ENCODE data around the gene PRORP.

The PRORP gene

DNA sequence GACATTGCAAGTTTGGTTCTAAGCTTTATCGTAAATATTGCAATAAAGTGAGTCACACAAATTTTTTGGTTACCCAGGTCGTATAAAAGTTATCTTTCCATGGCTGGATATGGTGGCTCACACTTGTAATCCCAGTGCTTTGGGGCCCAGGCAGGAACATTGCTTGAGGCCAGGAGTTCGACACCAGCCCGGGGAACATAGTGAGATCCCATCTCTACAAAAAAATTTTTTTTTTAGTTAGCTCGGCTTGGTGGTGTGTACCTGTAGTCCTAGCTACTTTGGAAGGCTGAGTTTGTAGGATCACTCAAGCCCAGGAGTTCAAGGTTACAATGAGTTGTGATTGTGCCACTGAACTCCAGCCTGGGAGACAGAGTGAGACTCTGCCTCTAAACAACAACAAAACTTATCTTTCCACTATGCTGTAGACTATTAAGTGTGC is 24.4 kb downstream of the PRORP start:
- Histone ChIP-seq H3K79me2 (ENCODE audit: low read length) (no peaks in the 10 kb centered on the region), H3K27me3 (replicated peaks; ENCODE audit: insufficient read depth, low read length) (no peaks in the 10 kb centered on the region), H3K36me3 (replicated peaks; ENCODE audit: insufficient read depth, low read length) (no peaks in the 10 kb centered on the region), H3K4me2 (ENCODE audit: low read depth, low read length) (no peak overlapping the region), H3K9ac (ENCODE audit: low read length) (no peak overlapping the region), H4K20me1 (ENCODE audit: insufficient read depth, low read length) (no peaks in the 10 kb centered on the region), H3K27ac (ENCODE audit: low read length) (no peak overlapping the region), H3K9me3 (replicated peaks; ENCODE audit: insufficient read depth, low read length) (no peaks in the 10 kb centered on the region), H3F3A (ENCODE audit: insufficient read depth, low read length) (no peaks in the 10 kb centered on the region), H3K9me2 (replicated peaks; ENCODE audit: insufficient read depth, low read length) (no peaks in the 10 kb centered on the region), H2AFZ (ENCODE audit: low read length) (no peak overlapping the region), H3K4me1 (ENCODE audit: low read length) (no peaks in the 10 kb centered on the region), H3K4me3 (ENCODE audit: low read length) (no peak overlapping the region)
- TF ChIP-seq EZH2 (optimal IDR thresholded peaks at IDR 0.05; ENCODE audit: low read depth, low read length) (no peak), EZH2phosphoT487 (IDR thresholded peaks at IDR 0.05; ENCODE audit: low read length) (no peak), CTCF (IDR thresholded peaks at IDR 0.05; ENCODE audit: low read length) (no peak)
- no peak for DNase-seq

DNA sequence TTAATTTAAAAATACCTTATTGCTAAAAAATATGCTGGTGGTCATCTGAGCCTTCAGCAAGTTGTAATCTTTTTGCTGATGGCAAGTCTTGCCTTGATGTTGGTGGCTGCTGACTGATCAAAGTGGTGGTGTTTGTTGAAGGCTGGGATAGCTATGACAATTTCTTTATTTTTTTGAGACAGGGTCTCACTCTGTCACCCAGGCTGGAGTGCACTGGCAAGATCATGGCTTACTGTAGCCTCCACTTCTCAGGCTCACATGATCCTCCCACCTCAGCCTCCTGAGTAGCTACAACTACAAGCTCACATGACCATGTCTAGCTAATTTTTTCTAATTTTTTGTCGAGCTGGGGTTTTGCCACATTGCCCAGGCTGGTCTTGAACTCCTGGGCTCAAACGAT is 24.8 kb downstream of the PRORP start:
- no peaks in the 10 kb centered on the region for H3F3A ChIP-seq (ENCODE audit: insufficient read depth, low read length)
- no peaks in the 10 kb centered on the region for H3K36me3 ChIP-seq (replicated peaks; ENCODE audit: insufficient read depth, low read length)
- H3K9ac ChIP-seq (ENCODE audit: low read length) = no peak overlapping the region
- no peaks in the 10 kb centered on the region for H3K4me1 ChIP-seq (ENCODE audit: low read length)
- no peaks in the 10 kb centered on the region for H3K79me2 ChIP-seq (ENCODE audit: low read length)
- no peaks in the 10 kb centered on the region for H3K9me2 ChIP-seq (replicated peaks; ENCODE audit: insufficient read depth, low read length)
- no peak overlapping the region for H3K4me2 ChIP-seq (ENCODE audit: low read depth, low read length)
- no peak for DNase-seq
- no peaks in the 10 kb centered on the region for H3K27me3 ChIP-seq (replicated peaks; ENCODE audit: insufficient read depth, low read length)
- no peak for TF ChIP-seq CTCF (IDR thresholded peaks at IDR 0.05; ENCODE audit: low read length)
- TF ChIP-seq EZH2 (optimal IDR thresholded peaks at IDR 0.05; ENCODE audit: low read depth, low read length) = no peak
- no peak for TF ChIP-seq EZH2phosphoT487 (IDR thresholded peaks at IDR 0.05; ENCODE audit: low read length)
- H2AFZ ChIP-seq (ENCODE audit: low read length) = no peak overlapping the region
- H4K20me1 ChIP-seq (ENCODE audit: insufficient read depth, low read length) = no peaks in the 10 kb centered on the region
- H3K27ac ChIP-seq (ENCODE audit: low read length) = no peak overlapping the region
- no peaks in the 10 kb centered on the region for H3K9me3 ChIP-seq (replicated peaks; ENCODE audit: insufficient read depth, low read length)
- no peak overlapping the region for H3K4me3 ChIP-seq (ENCODE audit: low read length)

DNA sequence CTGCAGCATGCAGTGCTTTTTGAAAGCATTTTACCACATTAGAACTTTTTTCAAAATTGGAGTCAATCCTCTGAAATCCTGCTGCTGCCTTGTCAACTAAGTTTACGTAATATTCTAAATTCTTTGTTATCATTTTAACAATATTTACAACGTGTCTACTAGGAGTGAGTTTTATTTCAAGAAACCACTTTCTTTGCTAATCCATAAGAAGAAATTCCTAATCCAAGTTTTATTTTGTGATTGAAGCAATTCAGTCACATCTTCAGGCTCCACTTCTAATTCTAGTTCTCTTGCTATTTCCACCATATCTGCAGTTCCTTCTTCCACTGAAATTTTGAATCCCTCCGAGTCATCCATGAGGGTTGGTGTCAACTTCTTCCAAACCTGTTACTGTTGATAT is 25.4 kb downstream of the PRORP start:
- Histone ChIP-seq H3K36me3 (replicated peaks; ENCODE audit: insufficient read depth, low read length) (no peaks in the 10 kb centered on the region), H3K27ac (ENCODE audit: low read length) (no peak overlapping the region), H3F3A (ENCODE audit: insufficient read depth, low read length) (no peaks in the 10 kb centered on the region), H3K4me3 (ENCODE audit: low read length) (no peak overlapping the region), H3K9me2 (replicated peaks; ENCODE audit: insufficient read depth, low read length) (no peaks in the 10 kb centered on the region), H3K27me3 (replicated peaks; ENCODE audit: insufficient read depth, low read length) (no peaks in the 10 kb centered on the region), H3K9me3 (replicated peaks; ENCODE audit: insufficient read depth, low read length) (no peaks in the 10 kb centered on the region), H3K4me2 (ENCODE audit: low read depth, low read length) (no peak overlapping the region), H4K20me1 (ENCODE audit: insufficient read depth, low read length) (no peaks in the 10 kb centered on the region), H2AFZ (ENCODE audit: low read length) (no peak overlapping the region), H3K9ac (ENCODE audit: low read length) (no peak overlapping the region), H3K4me1 (ENCODE audit: low read length) (no peaks in the 10 kb centered on the region), H3K79me2 (ENCODE audit: low read length) (no peaks in the 10 kb centered on the region)
- TF ChIP-seq EZH2 (optimal IDR thresholded peaks at IDR 0.05; ENCODE audit: low read depth, low read length) = no peak
- no peak for TF ChIP-seq EZH2phosphoT487 (IDR thresholded peaks at IDR 0.05; ENCODE audit: low read length)
- no peak for TF ChIP-seq CTCF (IDR thresholded peaks at IDR 0.05; ENCODE audit: low read length)
- DNase-seq = no peak
